GM23338 (cell line): ENCODE data around the gene GPR158. TPM values are rescaled to one million over a fixed set of nuclear protein-coding genes. Genes with fewer than 3 reads are reported as not detected.

Experiments used
- ATAC-seq: fragments of 200-7000 bp; cut with Tn5 transposase; 3 replicates; pipeline ENCODE4 v1.9.1; 2020
- DNase-seq: peaks from one replicate; pipeline ENCODE4 v3.0.0-alpha.2; 2015; ENCODE audit warnings: low spot score
- H2AFZ ChIP-seq: fragments of 200-600 bp; sonication (generic); 2 replicates; pipeline ENCODE4 v1.8.0; 2016; ENCODE audit warnings: antibody characterized with exemption, mild to moderate bottlenecking, moderate library complexity
- H3F3A ChIP-seq: fragments of 200-600 bp; sonication (generic); replicated peaks from 2 replicates; pipeline ENCODE4 v1.8.0; 2017; ENCODE audit warnings: antibody characterized with exemption, mixed run types, low read depth
- H3K27ac ChIP-seq: fragments of 200-600 bp; sonication (generic); 2 replicates; pipeline ENCODE4 v1.6.1; 2016; ENCODE audit warnings: low read depth
- H3K27me3 ChIP-seq: fragments of 200-600 bp; sonication (generic); 2 replicates; pipeline ENCODE4 v1.8.0; 2016; ENCODE audit warnings: mild to moderate bottlenecking, mixed run types, moderate library complexity; ENCODE audit not compliant: insufficient read depth
- H3K36me3 ChIP-seq: fragments of 200-600 bp; sonication (generic); 2 replicates; pipeline ENCODE4 v1.8.0; 2016; ENCODE audit warnings: mild to moderate bottlenecking; ENCODE audit not compliant: insufficient read depth
- H3K4me1 ChIP-seq: fragments of 200-600 bp; sonication (generic); 2 replicates; pipeline ENCODE4 v1.8.0; 2016; ENCODE audit warnings: mild to moderate bottlenecking, moderate library complexity; ENCODE audit not compliant: insufficient read depth
- H3K4me2 ChIP-seq: fragments of 200-600 bp; sonication (generic); 2 replicates; pipeline ENCODE4 v1.7.1; 2017; ENCODE audit warnings: mixed run types
- H3K4me3 ChIP-seq: fragments of 200-600 bp; sonication (generic); 2 replicates; pipeline ENCODE4 v1.6.1; 2016; ENCODE audit warnings: mixed run types
- H3K79me2 ChIP-seq: fragments of 200-600 bp; sonication (generic); replicated peaks from 2 replicates; pipeline ENCODE4 v1.8.0; 2017; ENCODE audit warnings: mild to moderate bottlenecking; ENCODE audit not compliant: insufficient read depth
- H3K9me2 ChIP-seq: fragments of 200-600 bp; sonication (generic); 2 replicates; pipeline ENCODE4 v1.8.0; 2017; ENCODE audit not compliant: insufficient read depth
- H4K20me1 ChIP-seq: fragments of 200-600 bp; sonication (generic); replicated peaks from 2 replicates; pipeline ENCODE4 v1.8.0; 2017; ENCODE audit warnings: mild to moderate bottlenecking; ENCODE audit not compliant: insufficient read depth
- H3K27ac Mint-ChIP-seq: 2 replicates; pipeline ENCODE4 v1.8.0; 2020; ENCODE audit warnings: inconsistent platforms, mild to moderate bottlenecking, moderate library complexity, mixed read lengths
- H3K27me3 Mint-ChIP-seq: 3 replicates; pipeline ENCODE4 v1.8.0; 2022; ENCODE audit warnings: low read depth, mild to moderate bottlenecking, moderate library complexity, mixed read lengths, inconsistent platforms; ENCODE audit not compliant: insufficient read depth, poor library complexity
- H3K36me3 Mint-ChIP-seq: 3 replicates; pipeline ENCODE4 v1.8.0; 2021; ENCODE audit warnings: low read depth, mild to moderate bottlenecking, inconsistent platforms, moderate library complexity, mixed read lengths
- H3K4me1 Mint-ChIP-seq: 3 replicates; pipeline ENCODE4 v1.8.0; 2020; ENCODE audit warnings: mild to moderate bottlenecking, inconsistent platforms, mixed read lengths
- H3K4me3 Mint-ChIP-seq: 3 replicates; pipeline ENCODE4 v1.8.0; 2021; ENCODE audit warnings: moderate library complexity, mild to moderate bottlenecking, inconsistent platforms, mixed read lengths
- H3K9me3 Mint-ChIP-seq: 3 replicates; pipeline ENCODE4 v1.8.0; 2020; ENCODE audit warnings: moderate library complexity, mild to moderate bottlenecking, inconsistent platforms, mixed read lengths
- CREB1 ChIP-seq: fragments of 250-450 bp; sonication (Bioruptor Pico); IDR thresholded peaks from 2 replicates; pipeline ENCODE4 v1.5.0; 2020; ENCODE audit warnings: low read depth, mild to moderate bottlenecking, moderate library complexity
- EZH2 ChIP-seq: fragments of 200-600 bp; sonication (generic); IDR thresholded peaks from one replicate; pipeline ENCODE4 v1.8.0; 2017; ENCODE audit warnings: antibody characterized with exemption, mild to moderate bottlenecking, low read depth; ENCODE audit not compliant: unreplicated experiment
- EZH2phosphoT487 ChIP-seq: fragments of 200-600 bp; sonication (generic); IDR thresholded peaks from one replicate; pipeline ENCODE4 v1.8.1; 2018; ENCODE audit warnings: antibody characterized with exemption; ENCODE audit not compliant: unreplicated experiment
- JUNB ChIP-seq: IDR thresholded peaks from one replicate; pipeline ENCODE4 v1.6.1; 2016; ENCODE audit warnings: antibody characterized with exemption; ENCODE audit not compliant: unreplicated experiment
- POLR2AphosphoS5 ChIP-seq: IDR thresholded peaks from 2 replicates; pipeline ENCODE4 v1.6.1; 2016; ENCODE audit warnings: antibody characterized with exemption, low read depth
- STAT1 ChIP-seq: IDR thresholded peaks from one replicate; pipeline ENCODE4 v1.6.1; 2016; ENCODE audit warnings: antibody characterized with exemption; ENCODE audit not compliant: unreplicated experiment
- ZNF114 ChIP-seq: fragments of 250-450 bp; sonication (Bioruptor Pico); IDR thresholded peaks from 2 replicates; pipeline ENCODE4 v1.5.0; 2020; ENCODE audit warnings: mild to moderate bottlenecking, moderate library complexity
- ZNF331 ChIP-seq: fragments of 250-450 bp; sonication (Bioruptor Pico); IDR thresholded peaks from 2 replicates; pipeline ENCODE4 v1.5.0; 2020; ENCODE audit warnings: low read depth, mild to moderate bottlenecking, moderate library complexity
- polyA plus RNA-seq: library from polyadenylated mRNA; unstranded; fragments of >200 nt; fragmentation: Nextera tagmentation; extraction: Ambion mirVana; gene quantifications from 2 replicates; pipeline ENCODE4 v1.2.1, GENCODE V29; 2016
- total RNA-seq: library from RNA; depleted of rRNA; stranded (reverse); fragments of >200 nt; shearing (Covaris generic); gene quantifications from 2 replicates; pipeline ENCODE4 v1.2.3, GENCODE V29; 2014
- TF ChIP-seq, protein P1 (sequence below): IDR thresholded peaks from one replicate; pipeline ENCODE4 v1.6.1; 2018; ENCODE audit warnings: antibody characterized with exemption; ENCODE audit not compliant: unreplicated experiment
- TF ChIP-seq, protein P2 (sequence below): IDR thresholded peaks from 2 replicates; pipeline ENCODE4 v1.6.1; 2016; ENCODE audit warnings: antibody characterized with exemption
- TF ChIP-seq, protein P3 (sequence below), 2 experiments: fragments of 200-600 bp in 1 of 2; sonication (generic) in 1 of 2; conservative IDR thresholded peaks; 2 replicates each; pipeline versions ENCODE4 v1.5.1 to v1.6.1; 2016 to 2017; ENCODE audit warnings: antibody characterized with exemption in 2 of 2, low read depth in 2 of 2, mild to moderate bottlenecking in 2 of 2, moderate library complexity in 1 of 2

GPR158 gene
- total and polyA plus RNA-seq, 2 experiments from 2014 or later, result 0.13 to 1.5 TPM

DNA sequence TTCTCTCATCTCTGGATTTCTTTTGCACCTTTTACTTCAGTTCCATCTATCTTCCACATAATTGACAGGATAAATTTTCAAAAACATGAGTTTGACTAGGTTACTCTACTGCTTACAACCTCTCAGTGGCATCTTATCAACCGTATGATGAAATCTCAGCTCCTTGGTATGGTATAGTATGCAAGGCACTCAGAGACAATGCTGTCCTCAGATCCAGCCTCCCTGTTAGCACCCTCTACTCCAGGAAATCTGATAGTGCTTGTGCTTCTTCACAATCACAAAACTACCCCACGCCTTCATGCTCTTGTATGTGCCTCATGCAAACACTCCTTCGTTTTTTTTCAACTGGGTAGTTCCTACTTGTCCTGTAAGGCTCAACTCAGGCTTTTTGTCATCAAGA, 330.7 kb downstream of the GPR158 start (continued):
- TF ChIP-seq ZNF331 (CRISPR knock-in tag) (no peak), JUNB (no peak), EZH2phosphoT487 (no peak), STAT1 (no peak)
- TF ChIP-seq, protein P1, sequence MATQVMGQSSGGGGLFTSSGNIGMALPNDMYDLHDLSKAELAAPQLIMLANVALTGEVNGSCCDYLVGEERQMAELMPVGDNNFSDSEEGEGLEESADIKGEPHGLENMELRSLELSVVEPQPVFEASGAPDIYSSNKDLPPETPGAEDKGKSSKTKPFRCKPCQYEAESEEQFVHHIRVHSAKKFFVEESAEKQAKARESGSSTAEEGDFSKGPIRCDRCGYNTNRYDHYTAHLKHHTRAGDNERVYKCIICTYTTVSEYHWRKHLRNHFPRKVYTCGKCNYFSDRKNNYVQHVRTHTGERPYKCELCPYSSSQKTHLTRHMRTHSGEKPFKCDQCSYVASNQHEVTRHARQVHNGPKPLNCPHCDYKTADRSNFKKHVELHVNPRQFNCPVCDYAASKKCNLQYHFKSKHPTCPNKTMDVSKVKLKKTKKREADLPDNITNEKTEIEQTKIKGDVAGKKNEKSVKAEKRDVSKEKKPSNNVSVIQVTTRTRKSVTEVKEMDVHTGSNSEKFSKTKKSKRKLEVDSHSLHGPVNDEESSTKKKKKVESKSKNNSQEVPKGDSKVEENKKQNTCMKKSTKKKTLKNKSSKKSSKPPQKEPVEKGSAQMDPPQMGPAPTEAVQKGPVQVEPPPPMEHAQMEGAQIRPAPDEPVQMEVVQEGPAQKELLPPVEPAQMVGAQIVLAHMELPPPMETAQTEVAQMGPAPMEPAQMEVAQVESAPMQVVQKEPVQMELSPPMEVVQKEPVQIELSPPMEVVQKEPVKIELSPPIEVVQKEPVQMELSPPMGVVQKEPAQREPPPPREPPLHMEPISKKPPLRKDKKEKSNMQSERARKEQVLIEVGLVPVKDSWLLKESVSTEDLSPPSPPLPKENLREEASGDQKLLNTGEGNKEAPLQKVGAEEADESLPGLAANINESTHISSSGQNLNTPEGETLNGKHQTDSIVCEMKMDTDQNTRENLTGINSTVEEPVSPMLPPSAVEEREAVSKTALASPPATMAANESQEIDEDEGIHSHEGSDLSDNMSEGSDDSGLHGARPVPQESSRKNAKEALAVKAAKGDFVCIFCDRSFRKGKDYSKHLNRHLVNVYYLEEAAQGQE, result no peak
- TF ChIP-seq, protein P2, sequence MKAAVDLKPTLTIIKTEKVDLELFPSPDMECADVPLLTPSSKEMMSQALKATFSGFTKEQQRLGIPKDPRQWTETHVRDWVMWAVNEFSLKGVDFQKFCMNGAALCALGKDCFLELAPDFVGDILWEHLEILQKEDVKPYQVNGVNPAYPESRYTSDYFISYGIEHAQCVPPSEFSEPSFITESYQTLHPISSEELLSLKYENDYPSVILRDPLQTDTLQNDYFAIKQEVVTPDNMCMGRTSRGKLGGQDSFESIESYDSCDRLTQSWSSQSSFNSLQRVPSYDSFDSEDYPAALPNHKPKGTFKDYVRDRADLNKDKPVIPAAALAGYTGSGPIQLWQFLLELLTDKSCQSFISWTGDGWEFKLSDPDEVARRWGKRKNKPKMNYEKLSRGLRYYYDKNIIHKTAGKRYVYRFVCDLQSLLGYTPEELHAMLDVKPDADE, result no peak

DNA sequence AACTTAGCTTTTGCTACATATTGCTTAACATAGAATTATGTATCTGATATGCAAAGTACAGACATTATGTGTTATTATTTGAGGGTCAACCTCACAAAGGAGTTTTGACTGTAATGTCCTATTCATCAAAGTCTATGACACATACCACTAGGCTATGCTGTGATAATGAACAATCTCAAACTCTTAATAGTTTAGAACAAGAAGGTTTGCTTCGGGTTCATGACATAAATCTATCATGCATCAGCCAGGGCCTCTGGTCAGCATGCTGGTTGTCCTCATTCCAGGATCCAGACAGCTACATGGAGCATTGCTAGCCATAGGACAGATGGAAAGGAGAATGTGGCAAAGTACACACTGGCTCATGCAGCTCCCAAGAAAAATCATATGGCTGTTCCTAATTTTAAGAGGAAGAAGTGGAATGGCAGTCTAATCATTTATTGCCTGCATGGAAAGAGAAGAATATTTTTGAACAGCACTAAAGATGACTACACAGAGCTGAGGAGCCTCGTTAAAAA, 332.1 kb downstream of the GPR158 start:
- no peak for TF ChIP-seq EZH2
- TF ChIP-seq POLR2AphosphoS5, result no peak
- TF ChIP-seq ZNF331 (CRISPR knock-in tag), result no peak
- no peak for TF ChIP-seq CREB1 (CRISPR knock-in tag)
- TF ChIP-seq, protein P2, result no peak
- no peak for TF ChIP-seq ZNF114 (CRISPR knock-in tag)
- TF ChIP-seq, protein P3, sequence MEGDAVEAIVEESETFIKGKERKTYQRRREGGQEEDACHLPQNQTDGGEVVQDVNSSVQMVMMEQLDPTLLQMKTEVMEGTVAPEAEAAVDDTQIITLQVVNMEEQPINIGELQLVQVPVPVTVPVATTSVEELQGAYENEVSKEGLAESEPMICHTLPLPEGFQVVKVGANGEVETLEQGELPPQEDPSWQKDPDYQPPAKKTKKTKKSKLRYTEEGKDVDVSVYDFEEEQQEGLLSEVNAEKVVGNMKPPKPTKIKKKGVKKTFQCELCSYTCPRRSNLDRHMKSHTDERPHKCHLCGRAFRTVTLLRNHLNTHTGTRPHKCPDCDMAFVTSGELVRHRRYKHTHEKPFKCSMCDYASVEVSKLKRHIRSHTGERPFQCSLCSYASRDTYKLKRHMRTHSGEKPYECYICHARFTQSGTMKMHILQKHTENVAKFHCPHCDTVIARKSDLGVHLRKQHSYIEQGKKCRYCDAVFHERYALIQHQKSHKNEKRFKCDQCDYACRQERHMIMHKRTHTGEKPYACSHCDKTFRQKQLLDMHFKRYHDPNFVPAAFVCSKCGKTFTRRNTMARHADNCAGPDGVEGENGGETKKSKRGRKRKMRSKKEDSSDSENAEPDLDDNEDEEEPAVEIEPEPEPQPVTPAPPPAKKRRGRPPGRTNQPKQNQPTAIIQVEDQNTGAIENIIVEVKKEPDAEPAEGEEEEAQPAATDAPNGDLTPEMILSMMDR (conservative IDR thresholded peaks at IDR 0.05; ENCODE audit: low read depth in 2 of 2), result no peak
- H3K4me1 Mint-ChIP-seq, result peaks cover 29% of the 10 kb centered on the region
- ATAC-seq, result no peak

More for the DNA sequence above, 332.1 kb downstream of the GPR158 start:
- no peaks in the 10 kb centered on the region for H3F3A ChIP-seq
- no peaks in the 10 kb centered on the region for H4K20me1 ChIP-seq
- no peak overlapping the region for H3K4me3 ChIP-seq
- H3K27me3 ChIP-seq, result no peaks in the 10 kb centered on the region
- H3K36me3 ChIP-seq, result no peaks in the 10 kb centered on the region
- no peak overlapping the region for H3K27ac ChIP-seq
- H3K9me2 ChIP-seq, result peaks cover 2% of the 10 kb centered on the region; the same call in 1 of the 2 replicates
- no peaks in the 10 kb centered on the region for H3K79me2 ChIP-seq
- H2AFZ ChIP-seq, result no peak overlapping the region
- H3K36me3 Mint-ChIP-seq, result no peaks in the 10 kb centered on the region
- H3K4me1 ChIP-seq, result peaks cover 18% of the 10 kb centered on the region
- no peak overlapping the region for H3K27ac Mint-ChIP-seq
- H3K27me3 Mint-ChIP-seq, result no peaks in the 10 kb centered on the region
- no peaks in the 10 kb centered on the region for H3K9me3 Mint-ChIP-seq
- H3K4me2 ChIP-seq, result no peak overlapping the region
- no peak for DNase-seq
- no peak overlapping the region for H3K4me3 Mint-ChIP-seq
